ENCODE results near the gene HAS3.
A peak's percentile ranks its signal among the peaks of the same experiment; 100 is the strongest.

The HAS3 gene

DNA sequence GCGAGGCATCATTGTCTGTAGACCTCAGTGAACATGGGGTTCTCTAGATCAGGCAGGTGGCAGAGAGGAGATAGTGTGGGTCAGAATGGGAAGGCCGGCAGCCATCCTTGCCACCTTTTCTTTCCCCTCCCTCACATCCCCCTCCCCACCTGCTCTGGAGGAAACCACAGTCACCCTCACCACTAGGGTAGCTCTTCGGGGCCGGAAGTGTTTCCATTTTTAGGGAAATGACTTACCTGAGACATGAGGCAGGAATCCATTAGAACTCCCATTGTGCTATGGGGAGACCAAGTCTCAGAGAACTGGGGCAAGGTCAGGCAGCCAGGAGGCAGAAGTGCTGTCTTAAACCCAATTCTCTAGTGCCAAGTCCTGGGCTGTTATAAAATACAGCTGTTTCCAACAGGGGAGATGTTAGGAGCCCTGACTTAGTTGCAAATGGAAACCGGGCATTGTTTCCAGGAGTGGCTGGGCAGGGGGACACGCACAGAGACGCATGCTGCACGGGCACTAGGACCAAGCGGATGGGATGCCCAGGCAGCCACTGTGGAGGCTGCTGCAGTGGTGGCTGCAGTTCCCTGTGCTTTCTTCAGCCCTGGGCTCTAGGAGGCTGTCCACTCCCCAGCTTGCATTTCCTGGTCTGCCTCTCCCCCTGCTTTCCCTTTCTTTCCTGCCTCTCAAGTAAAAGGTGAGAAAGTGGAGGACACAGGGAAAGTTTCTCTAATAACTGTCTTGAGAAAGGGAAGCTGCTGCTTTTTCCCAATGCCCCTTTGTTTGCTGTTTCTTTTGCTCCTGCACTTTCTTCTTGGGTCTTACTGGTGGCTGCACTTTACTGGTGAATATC is 2.8 kb downstream of the HAS3 start:
- peaks cover 17% of the 10 kb centered on the region for H3K36me3 Mint-ChIP-seq
- H3K4me1 Mint-ChIP-seq = peaks cover 13% of the 10 kb centered on the region
- DNase-seq (ENCODE audit: low spot score in 2 of 2) (no peak), ATAC-seq (ENCODE audit: low read depth) (no peak)
- H3K27me3 Mint-ChIP-seq = peaks cover 17% of the 10 kb centered on the region
- no peaks in the 10 kb centered on the region for H3K9me3 Mint-ChIP-seq
- no peak overlapping the region for H3K4me3 Mint-ChIP-seq
- H3K27ac Mint-ChIP-seq = no peak overlapping the region

DNA sequence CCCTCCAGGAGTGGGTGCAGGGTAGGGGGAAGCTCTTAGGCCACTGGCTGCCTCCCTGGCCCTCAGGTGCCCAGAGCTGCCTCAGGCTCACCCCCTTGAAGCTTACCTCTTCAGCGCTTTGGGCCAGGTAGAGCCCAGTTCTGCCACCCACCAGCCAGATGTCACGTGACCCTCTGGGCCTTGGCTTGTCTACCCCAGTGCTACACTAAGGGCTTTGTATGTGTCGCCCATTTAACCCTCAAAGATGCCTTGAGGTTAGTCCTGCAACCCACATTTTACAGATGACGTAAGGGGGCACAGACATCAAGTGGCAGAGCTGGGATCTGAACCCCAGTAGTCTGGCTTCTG is 3.4 kb downstream of the HAS3 start:
- peaks cover 14% of the 10 kb centered on the region for H3K27me3 Mint-ChIP-seq

DNA sequence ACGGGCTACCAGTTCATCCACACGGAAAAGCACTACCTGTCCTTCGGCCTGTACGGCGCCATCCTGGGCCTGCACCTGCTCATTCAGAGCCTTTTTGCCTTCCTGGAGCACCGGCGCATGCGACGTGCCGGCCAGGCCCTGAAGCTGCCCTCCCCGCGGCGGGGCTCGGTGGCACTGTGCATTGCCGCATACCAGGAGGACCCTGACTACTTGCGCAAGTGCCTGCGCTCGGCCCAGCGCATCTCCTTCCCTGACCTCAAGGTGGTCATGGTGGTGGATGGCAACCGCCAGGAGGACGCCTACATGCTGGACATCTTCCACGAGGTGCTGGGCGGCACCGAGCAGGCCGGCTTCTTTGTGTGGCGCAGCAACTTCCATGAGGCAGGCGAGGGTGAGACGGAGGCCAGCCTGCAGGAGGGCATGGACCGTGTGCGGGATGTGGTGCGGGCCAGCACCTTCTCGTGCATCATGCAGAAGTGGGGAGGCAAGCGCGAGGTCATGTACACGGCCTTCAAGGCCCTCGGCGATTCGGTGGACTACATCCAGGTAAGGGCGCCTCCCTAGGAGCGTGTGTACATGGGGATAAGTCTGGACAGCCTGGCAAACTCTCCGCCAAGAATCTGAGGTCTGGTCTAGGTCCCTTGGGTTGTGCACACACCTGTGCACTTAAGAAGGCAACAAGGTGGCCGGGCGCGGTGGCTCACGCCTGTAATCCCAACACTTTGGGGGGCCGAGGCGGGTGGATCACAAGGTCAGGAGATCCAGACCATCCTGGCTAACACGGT is 4.2 kb downstream of the HAS3 start:
- H3K4me1 Mint-ChIP-seq = peaks cover 14% of the 10 kb centered on the region
- no peaks in the 10 kb centered on the region for H3K9me3 Mint-ChIP-seq
- H3K27ac Mint-ChIP-seq = no peak overlapping the region
- DNase-seq (ENCODE audit: low spot score in 2 of 2) (no peak), ATAC-seq (ENCODE audit: low read depth) (no peak)
- H3K4me3 Mint-ChIP-seq = no peak overlapping the region
- H3K36me3 Mint-ChIP-seq = peaks cover 21% of the 10 kb centered on the region
- peaks cover 12% of the 10 kb centered on the region for H3K27me3 Mint-ChIP-seq

More for the DNA sequence above, 3.4 kb downstream of the HAS3 start:
- DNase-seq (ENCODE audit: low spot score in 2 of 2) (no peak), ATAC-seq (ENCODE audit: low read depth) (no peak)
- Mint-ChIP-seq H3K9me3 (no peaks in the 10 kb centered on the region), H3K4me1 (peaks cover 14% of the 10 kb centered on the region), H3K36me3 (peaks cover 17% of the 10 kb centered on the region), H3K4me3 (no peak overlapping the region), H3K27ac (no peak overlapping the region)

DNA sequence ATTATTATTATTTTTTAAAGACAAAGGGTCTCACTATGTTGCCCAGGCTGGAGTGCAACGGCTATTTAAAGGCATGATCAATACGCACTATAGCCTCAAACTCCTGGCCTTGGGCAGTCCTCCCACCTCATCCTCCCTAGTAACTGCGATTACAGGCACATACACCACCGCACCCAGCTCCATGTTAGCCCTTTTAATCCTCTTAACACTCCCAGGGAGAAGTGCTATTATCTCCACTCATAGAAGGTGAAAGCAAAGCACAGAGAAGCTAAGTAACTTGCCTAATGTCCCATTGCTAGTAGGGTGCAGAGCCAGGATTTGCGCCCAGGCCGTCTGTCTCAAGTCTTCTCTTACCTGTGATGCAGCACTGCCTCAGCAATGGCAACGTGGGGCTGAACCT is 5.0 kb downstream of the HAS3 start:
- peaks cover 25% of the 10 kb centered on the region for H3K36me3 Mint-ChIP-seq

DNA sequence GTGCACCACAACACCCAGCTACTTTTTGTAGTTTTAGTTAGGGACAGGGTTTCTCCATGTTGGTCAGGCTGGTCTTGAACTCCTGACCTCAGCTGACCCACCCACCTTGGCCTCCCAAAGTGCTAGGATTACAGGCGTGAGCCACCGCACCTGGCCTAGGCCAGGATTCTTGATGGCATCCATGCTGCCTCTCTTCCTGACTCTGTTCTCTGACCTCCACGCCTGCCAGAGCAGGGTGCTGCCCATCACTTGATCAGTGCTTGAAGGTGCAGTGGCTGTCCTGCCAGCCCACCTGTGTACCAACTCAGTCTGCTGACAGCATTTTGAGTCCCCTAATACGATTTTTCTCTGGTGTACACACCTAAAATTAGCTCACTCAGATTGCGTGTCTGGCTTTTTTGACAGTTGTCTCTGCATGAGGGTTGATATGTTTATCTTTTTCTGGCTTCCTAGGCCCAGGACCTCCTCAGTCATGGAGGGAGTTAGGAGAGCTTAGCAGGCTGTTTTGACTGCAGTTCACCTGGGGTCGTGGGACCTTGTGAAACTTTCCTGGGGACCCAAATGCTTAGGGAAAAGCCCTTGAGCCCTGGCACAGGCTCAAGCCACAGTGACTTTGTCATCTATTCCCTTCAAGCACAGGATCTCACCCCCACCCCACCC is 5.9 kb downstream of the HAS3 start:
- no peak for ATAC-seq (ENCODE audit: low read depth)

More for the DNA sequence above, 5.0 kb downstream of the HAS3 start:
- peaks cover 13% of the 10 kb centered on the region for H3K4me1 Mint-ChIP-seq
- ATAC-seq (ENCODE audit: low read depth) (no peak), DNase-seq (ENCODE audit: low spot score in 2 of 2) (no peak)
- H3K9me3 Mint-ChIP-seq = no peaks in the 10 kb centered on the region
- peaks cover 8% of the 10 kb centered on the region for H3K27me3 Mint-ChIP-seq
- H3K27ac Mint-ChIP-seq = no peak overlapping the region
- no peak overlapping the region for H3K4me3 Mint-ChIP-seq

DNA sequence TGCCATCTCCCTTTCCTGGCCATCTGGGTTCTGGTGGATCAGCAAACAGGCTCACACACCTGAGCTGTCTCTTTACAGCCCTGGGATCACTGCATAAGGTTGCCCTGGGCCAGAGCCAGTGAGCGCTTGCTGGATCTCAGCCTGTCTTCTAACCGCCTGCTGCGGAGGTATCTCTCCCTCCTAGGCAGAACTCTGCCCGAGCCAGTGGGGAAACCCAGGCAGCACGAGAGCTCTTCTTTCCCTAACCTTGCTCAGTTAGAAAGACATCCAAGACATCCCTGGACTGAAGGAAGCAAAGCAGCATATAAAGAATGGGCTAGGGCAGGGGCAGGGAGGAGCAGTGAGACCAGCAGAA is 6.4 kb downstream of the HAS3 start:
- Mint-ChIP-seq H3K4me1 (peaks cover 7% of the 10 kb centered on the region), H3K36me3 (peaks cover 25% of the 10 kb centered on the region), H3K27ac (no peak overlapping the region)

More for the DNA sequence above, 5.9 kb downstream of the HAS3 start:
- peaks cover 6% of the 10 kb centered on the region for H3K27me3 Mint-ChIP-seq
- H3K36me3 Mint-ChIP-seq = peaks cover 25% of the 10 kb centered on the region
- H3K4me1 Mint-ChIP-seq = peaks cover 9% of the 10 kb centered on the region
- no peak overlapping the region for H3K4me3 Mint-ChIP-seq
- no peak for DNase-seq (ENCODE audit: low spot score in 2 of 2)
- no peak overlapping the region for H3K27ac Mint-ChIP-seq
- no peaks in the 10 kb centered on the region for H3K9me3 Mint-ChIP-seq

DNA sequence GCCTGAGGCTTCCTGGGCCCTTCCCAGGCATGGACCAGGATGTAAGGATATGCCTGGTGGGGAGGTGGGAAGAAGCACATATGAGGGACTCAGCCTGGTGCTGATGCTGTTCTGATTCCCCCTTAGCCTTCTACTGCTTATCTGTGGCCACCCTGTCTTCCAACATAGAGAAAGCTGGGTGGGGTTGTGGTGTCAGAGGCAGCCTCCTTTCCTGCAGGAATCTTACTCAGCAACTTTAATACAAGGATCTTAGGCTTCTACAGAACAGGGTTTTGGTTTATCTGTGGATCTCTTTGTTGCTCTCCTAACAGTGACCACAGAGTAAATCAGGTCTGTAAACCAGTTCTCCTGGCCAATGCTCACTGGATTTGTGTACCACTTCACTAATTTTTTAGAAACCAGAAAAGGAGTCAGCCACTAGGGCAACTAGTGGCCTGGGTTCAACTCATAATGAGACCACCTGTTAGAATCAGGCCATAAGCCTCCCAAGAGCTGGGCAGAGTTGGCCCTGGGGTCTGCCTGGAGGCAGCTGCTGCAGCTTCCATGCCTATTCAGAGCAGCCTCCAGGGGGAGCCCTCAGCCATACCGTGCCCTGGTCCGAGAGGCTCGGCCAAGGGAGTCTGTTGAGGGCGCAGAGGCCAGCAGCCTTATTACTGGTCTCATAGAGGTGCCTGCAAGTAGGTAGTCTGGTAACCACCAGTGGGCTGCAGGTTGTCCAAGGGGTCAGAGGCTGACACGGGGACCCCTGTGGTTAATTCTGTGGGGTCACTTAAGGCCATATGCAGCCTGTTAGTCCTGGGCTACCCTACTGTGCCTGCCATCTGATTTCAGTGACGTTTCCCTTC is 7.1 kb downstream of the HAS3 start:
- Mint-ChIP-seq H3K27me3 (peaks cover 6% of the 10 kb centered on the region), H3K4me1 (peaks cover 3% of the 10 kb centered on the region), H3K36me3 (peaks cover 25% of the 10 kb centered on the region), H3K4me3 (no peak overlapping the region), H3K27ac (no peak overlapping the region), H3K9me3 (no peaks in the 10 kb centered on the region)
- DNase-seq (ENCODE audit: low spot score in 2 of 2) = peak in 1 of 2 donors; percentile 33
- peak; percentile 74 for ATAC-seq (ENCODE audit: low read depth)

More for the DNA sequence above, 6.4 kb downstream of the HAS3 start:
- no peak overlapping the region for H3K4me3 Mint-ChIP-seq
- H3K27me3 Mint-ChIP-seq = peaks cover 6% of the 10 kb centered on the region
- DNase-seq (ENCODE audit: low spot score in 2 of 2) = no peak
- H3K9me3 Mint-ChIP-seq = no peaks in the 10 kb centered on the region
- ATAC-seq (ENCODE audit: low read depth) = no peak

DNA sequence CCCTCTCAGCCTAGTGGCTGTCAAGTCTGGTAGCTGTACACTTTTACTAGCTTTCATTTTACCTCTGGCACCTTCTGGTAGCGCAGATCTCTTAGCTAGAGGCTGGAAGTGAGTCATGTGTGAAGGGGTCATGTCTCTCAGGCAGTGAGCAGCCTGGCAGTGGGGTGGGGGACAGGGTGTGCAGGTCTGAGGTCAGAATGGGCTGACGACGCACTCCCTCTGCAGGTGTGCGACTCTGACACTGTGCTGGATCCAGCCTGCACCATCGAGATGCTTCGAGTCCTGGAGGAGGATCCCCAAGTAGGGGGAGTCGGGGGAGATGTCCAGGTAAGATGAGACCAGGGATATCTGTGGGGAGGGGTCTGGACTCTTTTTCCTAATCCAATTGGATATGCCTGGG is 7.8 kb downstream of the HAS3 start:
- peaks cover 31% of the 10 kb centered on the region for H3K36me3 Mint-ChIP-seq
- DNase-seq (ENCODE audit: low spot score in 2 of 2) = no peak
- no peaks in the 10 kb centered on the region for H3K9me3 Mint-ChIP-seq

DNA sequence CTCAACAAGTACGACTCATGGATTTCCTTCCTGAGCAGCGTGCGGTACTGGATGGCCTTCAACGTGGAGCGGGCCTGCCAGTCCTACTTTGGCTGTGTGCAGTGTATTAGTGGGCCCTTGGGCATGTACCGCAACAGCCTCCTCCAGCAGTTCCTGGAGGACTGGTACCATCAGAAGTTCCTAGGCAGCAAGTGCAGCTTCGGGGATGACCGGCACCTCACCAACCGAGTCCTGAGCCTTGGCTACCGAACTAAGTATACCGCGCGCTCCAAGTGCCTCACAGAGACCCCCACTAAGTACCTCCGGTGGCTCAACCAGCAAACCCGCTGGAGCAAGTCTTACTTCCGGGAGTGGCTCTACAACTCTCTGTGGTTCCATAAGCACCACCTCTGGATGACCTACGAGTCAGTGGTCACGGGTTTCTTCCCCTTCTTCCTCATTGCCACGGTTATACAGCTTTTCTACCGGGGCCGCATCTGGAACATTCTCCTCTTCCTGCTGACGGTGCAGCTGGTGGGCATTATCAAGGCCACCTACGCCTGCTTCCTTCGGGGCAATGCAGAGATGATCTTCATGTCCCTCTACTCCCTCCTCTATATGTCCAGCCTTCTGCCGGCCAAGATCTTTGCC is 9.0 kb downstream of the HAS3 start:
- Mint-ChIP-seq H3K27ac (no peak overlapping the region), H3K27me3 (peaks cover 2% of the 10 kb centered on the region), H3K36me3 (peaks cover 34% of the 10 kb centered on the region), H3K4me3 (no peak overlapping the region), H3K4me1 (peaks cover 6% of the 10 kb centered on the region), H3K9me3 (no peaks in the 10 kb centered on the region)
- DNase-seq (ENCODE audit: low spot score in 2 of 2) (no peak), ATAC-seq (ENCODE audit: low read depth) (no peak)

More for the DNA sequence above, 7.8 kb downstream of the HAS3 start:
- H3K4me1 Mint-ChIP-seq = peaks cover 4% of the 10 kb centered on the region
- no peak for ATAC-seq (ENCODE audit: low read depth)
- no peak overlapping the region for H3K4me3 Mint-ChIP-seq
- H3K27me3 Mint-ChIP-seq = peaks cover 3% of the 10 kb centered on the region
- H3K27ac Mint-ChIP-seq = no peak overlapping the region

DNA sequence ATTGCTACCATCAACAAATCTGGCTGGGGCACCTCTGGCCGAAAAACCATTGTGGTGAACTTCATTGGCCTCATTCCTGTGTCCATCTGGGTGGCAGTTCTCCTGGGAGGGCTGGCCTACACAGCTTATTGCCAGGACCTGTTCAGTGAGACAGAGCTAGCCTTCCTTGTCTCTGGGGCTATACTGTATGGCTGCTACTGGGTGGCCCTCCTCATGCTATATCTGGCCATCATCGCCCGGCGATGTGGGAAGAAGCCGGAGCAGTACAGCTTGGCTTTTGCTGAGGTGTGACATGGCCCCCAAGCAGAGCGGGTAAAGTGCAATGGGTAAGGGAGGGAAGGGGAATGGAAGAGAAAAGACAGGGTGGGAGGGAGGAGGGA is 9.5 kb downstream of the HAS3 start:
- Mint-ChIP-seq H3K27me3 (no peaks in the 10 kb centered on the region), H3K4me1 (peaks cover 6% of the 10 kb centered on the region), H3K27ac (no peak overlapping the region), H3K36me3 (peaks cover 29% of the 10 kb centered on the region), H3K9me3 (no peaks in the 10 kb centered on the region), H3K4me3 (no peak overlapping the region)
- ATAC-seq (ENCODE audit: low read depth) (no peak), DNase-seq (ENCODE audit: low spot score in 2 of 2) (no peak)

DNA sequence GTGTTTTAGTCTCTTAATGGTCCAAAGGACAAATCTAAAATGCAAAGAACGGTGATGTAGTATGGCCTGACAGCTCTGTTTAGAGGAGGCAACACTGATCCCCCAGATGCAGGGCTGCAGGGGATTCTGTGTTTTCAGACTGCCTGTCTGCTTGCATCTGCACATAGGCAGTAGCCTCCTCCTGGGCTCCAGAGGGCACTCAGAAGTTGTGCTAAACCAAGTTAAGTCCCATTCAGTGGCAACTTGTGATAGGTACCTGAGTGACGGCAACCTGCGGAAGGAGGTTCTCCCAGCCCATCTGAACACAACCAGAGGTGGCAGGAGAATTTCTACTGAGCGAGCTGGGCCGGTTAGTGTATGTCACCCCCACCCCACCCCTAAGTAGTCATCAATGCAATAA is 9.9 kb downstream of the HAS3 start:
- peaks cover 6% of the 10 kb centered on the region for H3K4me1 Mint-ChIP-seq
- H3K27ac Mint-ChIP-seq = no peak overlapping the region
- H3K27me3 Mint-ChIP-seq = no peaks in the 10 kb centered on the region
- H3K36me3 Mint-ChIP-seq = peaks cover 30% of the 10 kb centered on the region
- DNase-seq (ENCODE audit: low spot score in 2 of 2) = no peak
- no peaks in the 10 kb centered on the region for H3K9me3 Mint-ChIP-seq
- no peak for ATAC-seq (ENCODE audit: low read depth)
- no peak overlapping the region for H3K4me3 Mint-ChIP-seq

DNA sequence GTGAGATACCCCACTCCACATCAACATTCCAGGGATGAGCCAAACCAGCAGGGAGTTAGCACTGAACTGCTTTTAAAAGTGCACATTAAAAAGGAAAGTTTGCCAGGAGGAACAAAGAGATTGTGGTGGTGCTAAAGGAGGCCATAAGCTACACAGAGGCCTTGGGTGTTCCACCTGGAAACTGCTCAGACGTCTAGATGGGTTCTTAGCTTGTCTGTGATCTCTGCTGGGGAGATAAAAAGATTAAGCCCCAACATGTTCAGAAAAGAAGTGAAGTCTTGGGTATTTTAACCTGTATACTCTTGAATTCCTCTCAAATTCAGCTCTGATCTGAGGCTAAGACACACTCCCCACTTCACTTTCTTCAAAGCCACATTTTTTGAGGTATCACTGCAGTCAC is 10.4 kb downstream of the HAS3 start:
- ATAC-seq (ENCODE audit: low read depth) (no peak), DNase-seq (ENCODE audit: low spot score in 2 of 2) (no peak)
- no peak overlapping the region for H3K4me3 Mint-ChIP-seq
- no peak overlapping the region for H3K27ac Mint-ChIP-seq
- H3K36me3 Mint-ChIP-seq = peaks cover 27% of the 10 kb centered on the region
- no peaks in the 10 kb centered on the region for H3K9me3 Mint-ChIP-seq
- no peaks in the 10 kb centered on the region for H3K27me3 Mint-ChIP-seq
- H3K4me1 Mint-ChIP-seq = peaks cover 6% of the 10 kb centered on the region

DNA sequence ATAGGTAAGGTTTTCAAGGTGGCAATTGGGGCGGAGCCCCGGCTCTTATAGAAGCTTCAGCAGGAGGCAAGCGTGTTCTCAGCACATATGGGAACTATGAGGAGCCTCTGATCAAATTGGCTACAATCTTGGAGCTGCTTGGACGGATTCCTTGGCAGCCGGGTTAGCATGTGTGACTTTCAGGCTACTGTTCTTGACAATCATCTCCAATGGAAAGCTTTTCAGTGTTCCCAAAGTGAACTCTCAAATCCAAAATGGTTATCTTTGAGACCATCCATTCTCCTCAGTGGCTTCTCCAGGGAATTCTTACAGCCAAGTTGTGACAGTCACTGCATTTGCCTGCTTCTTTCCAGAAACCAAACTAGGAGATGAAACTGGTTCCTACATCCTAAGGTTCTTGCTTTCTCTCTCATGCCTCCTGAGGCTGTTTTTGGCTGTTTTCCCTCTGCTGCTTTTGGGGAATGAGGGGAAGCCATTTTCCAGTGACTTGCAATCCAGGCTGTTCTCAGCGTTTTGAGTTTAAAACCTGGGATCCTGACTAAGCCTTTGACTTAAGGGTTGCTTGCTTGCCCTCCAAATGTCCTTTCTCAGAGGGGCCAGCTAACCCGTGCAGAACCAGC is 10.9 kb downstream of the HAS3 start:
- Mint-ChIP-seq H3K27ac (no peak overlapping the region), H3K27me3 (no peaks in the 10 kb centered on the region), H3K36me3 (peaks cover 27% of the 10 kb centered on the region), H3K4me3 (no peak overlapping the region), H3K9me3 (no peaks in the 10 kb centered on the region), H3K4me1 (peaks cover 6% of the 10 kb centered on the region)
- DNase-seq (ENCODE audit: low spot score in 2 of 2) (no peak), ATAC-seq (ENCODE audit: low read depth) (no peak)
